ENCODE data around the gene ZGPAT. TPM values are rescaled to one million over a fixed set of nuclear protein-coding genes. Genes with fewer than 3 reads are reported as not detected.
A peak's percentile ranks its signal among the peaks of the same experiment; 100 is the strongest.

ZGPAT gene
- total RNA-seq, 1 experiment from 2014 or later = 35.8 TPM

DNA sequence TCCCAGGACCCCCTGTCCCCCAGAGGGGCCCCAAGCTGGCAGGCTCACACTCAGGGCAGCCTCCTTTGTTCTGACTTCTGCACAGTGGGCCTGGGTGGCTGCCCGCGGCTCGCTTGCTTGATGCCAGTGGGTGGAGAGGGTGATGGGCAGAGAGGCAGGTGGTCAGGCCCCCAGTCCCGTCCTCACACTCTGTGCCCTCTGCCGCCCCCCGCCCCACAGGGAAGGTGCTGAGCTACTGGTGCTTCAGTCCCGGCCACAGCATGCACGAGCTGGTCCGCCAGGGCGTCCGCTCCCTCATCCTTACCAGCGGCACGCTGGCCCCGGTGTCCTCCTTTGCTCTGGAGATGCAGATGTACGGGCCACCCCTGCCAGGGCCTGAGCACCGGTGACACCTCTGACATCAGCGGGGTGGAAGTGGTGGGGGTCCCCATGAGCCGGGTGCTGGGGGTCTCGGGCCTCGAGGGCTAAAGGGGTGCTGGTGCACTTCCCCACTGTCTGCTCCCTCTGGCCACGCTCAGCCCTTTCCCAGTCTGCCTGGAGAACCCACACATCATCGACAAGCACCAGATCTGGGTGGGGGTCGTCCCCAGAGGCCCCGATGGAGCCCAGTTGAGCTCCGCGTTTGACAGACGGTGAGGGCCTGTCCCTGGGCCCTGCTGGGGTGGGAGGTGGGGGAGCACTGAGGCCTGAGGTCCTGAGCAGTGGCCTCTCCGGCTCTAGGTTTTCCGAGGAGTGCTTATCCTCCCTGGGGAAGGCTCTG, 20.2 kb upstream of the ZGPAT start:
- TF ChIP-seq, protein P1, sequence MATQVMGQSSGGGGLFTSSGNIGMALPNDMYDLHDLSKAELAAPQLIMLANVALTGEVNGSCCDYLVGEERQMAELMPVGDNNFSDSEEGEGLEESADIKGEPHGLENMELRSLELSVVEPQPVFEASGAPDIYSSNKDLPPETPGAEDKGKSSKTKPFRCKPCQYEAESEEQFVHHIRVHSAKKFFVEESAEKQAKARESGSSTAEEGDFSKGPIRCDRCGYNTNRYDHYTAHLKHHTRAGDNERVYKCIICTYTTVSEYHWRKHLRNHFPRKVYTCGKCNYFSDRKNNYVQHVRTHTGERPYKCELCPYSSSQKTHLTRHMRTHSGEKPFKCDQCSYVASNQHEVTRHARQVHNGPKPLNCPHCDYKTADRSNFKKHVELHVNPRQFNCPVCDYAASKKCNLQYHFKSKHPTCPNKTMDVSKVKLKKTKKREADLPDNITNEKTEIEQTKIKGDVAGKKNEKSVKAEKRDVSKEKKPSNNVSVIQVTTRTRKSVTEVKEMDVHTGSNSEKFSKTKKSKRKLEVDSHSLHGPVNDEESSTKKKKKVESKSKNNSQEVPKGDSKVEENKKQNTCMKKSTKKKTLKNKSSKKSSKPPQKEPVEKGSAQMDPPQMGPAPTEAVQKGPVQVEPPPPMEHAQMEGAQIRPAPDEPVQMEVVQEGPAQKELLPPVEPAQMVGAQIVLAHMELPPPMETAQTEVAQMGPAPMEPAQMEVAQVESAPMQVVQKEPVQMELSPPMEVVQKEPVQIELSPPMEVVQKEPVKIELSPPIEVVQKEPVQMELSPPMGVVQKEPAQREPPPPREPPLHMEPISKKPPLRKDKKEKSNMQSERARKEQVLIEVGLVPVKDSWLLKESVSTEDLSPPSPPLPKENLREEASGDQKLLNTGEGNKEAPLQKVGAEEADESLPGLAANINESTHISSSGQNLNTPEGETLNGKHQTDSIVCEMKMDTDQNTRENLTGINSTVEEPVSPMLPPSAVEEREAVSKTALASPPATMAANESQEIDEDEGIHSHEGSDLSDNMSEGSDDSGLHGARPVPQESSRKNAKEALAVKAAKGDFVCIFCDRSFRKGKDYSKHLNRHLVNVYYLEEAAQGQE (IDR thresholded peaks at IDR 0.05; ENCODE audit: insufficient read depth in 1 of 2, low read depth in 2 of 2, low read length in 1 of 2) = no peak
- TF ChIP-seq POLR2AphosphoS5 (IDR thresholded peaks at IDR 0.05; ENCODE audit: low read depth, low read length) = no peak
- no peak for TF ChIP-seq SIN3A (IDR thresholded peaks at IDR 0.05; ENCODE audit: borderline replicate concordance, insufficient read depth, low read depth, low read length)
- TF ChIP-seq, protein P2, sequence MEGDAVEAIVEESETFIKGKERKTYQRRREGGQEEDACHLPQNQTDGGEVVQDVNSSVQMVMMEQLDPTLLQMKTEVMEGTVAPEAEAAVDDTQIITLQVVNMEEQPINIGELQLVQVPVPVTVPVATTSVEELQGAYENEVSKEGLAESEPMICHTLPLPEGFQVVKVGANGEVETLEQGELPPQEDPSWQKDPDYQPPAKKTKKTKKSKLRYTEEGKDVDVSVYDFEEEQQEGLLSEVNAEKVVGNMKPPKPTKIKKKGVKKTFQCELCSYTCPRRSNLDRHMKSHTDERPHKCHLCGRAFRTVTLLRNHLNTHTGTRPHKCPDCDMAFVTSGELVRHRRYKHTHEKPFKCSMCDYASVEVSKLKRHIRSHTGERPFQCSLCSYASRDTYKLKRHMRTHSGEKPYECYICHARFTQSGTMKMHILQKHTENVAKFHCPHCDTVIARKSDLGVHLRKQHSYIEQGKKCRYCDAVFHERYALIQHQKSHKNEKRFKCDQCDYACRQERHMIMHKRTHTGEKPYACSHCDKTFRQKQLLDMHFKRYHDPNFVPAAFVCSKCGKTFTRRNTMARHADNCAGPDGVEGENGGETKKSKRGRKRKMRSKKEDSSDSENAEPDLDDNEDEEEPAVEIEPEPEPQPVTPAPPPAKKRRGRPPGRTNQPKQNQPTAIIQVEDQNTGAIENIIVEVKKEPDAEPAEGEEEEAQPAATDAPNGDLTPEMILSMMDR (IDR thresholded peaks at IDR 0.05) = no peak
- no peak for TF ChIP-seq TCF7L2 (IDR thresholded peaks at IDR 0.05; ENCODE audit: low read depth, low read length)
- no peaks in the 10 kb centered on the region for H3K27me3 ChIP-seq (ENCODE audit: control insufficient read depth, insufficient read depth, low read length)
- POLR2A ChIA-PET = interaction anchor here (0.6 kb wide), 1 partner anchor 46 kb away, joined by 3 read pairs; no protein-coding TSS in a partner anchor
- no peaks in the 10 kb centered on the region for H3K9me3 ChIP-seq (ENCODE audit: control insufficient read depth, insufficient read depth, low read depth, low read length)
- H3K4me3 ChIP-seq (ENCODE audit: low read depth in 2 of 2, low read length in 2 of 2) = no peak overlapping the region
- DNase-seq (ENCODE audit: low read depth, low spot score) (no peak), ATAC-seq (no peak)
- in situ Hi-C loops (cut with HindIII; ENCODE audit: low pct_unique_long_range_greater_than_20kb, low sequenced_read_pairs) (no loop called here), intact Hi-C loops (cut with micrococcal nuclease; ENCODE audit: unreplicated experiment) (no loop called here)
- no TSS peak for BruUV-seq (replicated peaks)
- H3K27ac ChIP-seq (ENCODE audit: low read length) = peak overlapping the region; percentile 29; the same call in 1 of the 2 replicates
- CTCF ChIA-PET = no interaction called here
- peaks cover 34% of the 10 kb centered on the region for H3K4me1 ChIP-seq (ENCODE audit: control insufficient read depth, insufficient read depth, low read length)
- H3K36me3 ChIP-seq (ENCODE audit: control insufficient read depth, insufficient read depth, low read length) = no peaks in the 10 kb centered on the region

DNA sequence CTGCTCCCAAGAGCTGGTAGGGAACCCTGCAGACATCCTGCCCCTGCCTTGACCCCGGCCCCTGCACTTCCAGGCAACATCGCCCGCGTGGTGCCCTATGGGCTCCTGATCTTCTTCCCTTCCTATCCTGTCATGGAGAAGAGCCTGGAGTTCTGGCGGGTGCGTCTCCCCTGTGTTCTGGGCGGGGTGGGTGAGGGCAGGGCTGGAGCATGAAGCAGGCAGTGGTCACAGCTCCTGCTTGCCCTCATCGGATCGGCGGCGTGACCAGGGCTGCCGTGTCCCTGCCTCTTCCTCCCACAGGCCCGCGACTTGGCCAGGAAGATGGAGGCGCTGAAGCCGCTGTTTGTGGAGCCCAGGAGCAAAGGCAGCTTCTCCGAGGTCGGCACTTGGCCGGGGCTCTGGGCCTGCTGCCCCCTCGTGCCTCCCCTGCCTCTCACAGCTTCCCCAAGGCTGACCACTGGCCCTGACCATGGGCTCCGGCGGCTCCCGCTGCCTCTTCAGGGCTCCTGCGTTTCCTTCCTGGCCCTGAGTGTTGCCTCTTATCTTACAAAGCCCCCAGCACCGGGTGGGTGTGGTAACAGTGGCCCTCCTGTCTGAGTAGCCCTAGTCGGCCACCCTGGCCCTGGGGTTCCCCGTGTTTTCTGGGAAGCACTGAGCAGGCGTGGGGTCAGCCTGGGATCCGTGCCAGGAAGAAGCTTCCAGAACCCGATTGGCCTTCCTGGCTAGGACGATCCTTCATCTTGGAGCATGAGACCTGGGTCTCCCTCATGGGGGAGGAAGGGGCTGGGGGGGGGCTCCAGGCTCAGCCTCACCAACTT, 19.4 kb upstream of the ZGPAT start:
- intact Hi-C loops (cut with micrococcal nuclease; ENCODE audit: unreplicated experiment) (no loop called here), in situ Hi-C loops (cut with HindIII; ENCODE audit: low pct_unique_long_range_greater_than_20kb, low sequenced_read_pairs) (no loop called here)
- H3K27ac ChIP-seq (ENCODE audit: low read length) = 0 out of 2 replicates have a peak overlapping the region, but pooled peaks have one; percentile 29
- H3K9me3 ChIP-seq (ENCODE audit: control insufficient read depth, insufficient read depth, low read depth, low read length) = no peaks in the 10 kb centered on the region
- H3K27me3 ChIP-seq (ENCODE audit: control insufficient read depth, insufficient read depth, low read length) = no peaks in the 10 kb centered on the region
- BruUV-seq (replicated peaks) = no TSS peak
- POLR2A ChIA-PET = no interaction called here
- H3K36me3 ChIP-seq (ENCODE audit: control insufficient read depth, insufficient read depth, low read length) = no peaks in the 10 kb centered on the region
- no peak overlapping the region for H3K4me3 ChIP-seq (ENCODE audit: low read depth in 2 of 2, low read length in 2 of 2)
- CTCF ChIA-PET = no interaction called here
- H3K4me1 ChIP-seq (ENCODE audit: control insufficient read depth, insufficient read depth, low read length) = peaks cover 26% of the 10 kb centered on the region
- DNase-seq (ENCODE audit: low read depth, low spot score) (no peak), ATAC-seq (no peak)
- TF ChIP-seq, protein P2 (IDR thresholded peaks at IDR 0.05) = no peak
- 0 out of 2 replicates have a peak, but pooled peaks have one; percentile 25 for TF ChIP-seq SIN3A (IDR thresholded peaks at IDR 0.05; ENCODE audit: borderline replicate concordance, insufficient read depth, low read depth, low read length)

All from Panc1 (cell line).